Measurements from ENCODE around the gene MBD2.

GRCh38 chr18:54159906-54160305 lies 64.6 kb downstream of the MBD2 start:
- TF ChIP-seq CTCF (IDR thresholded peaks at IDR 0.05; ENCODE audit: low read depth, low read length, missing input control): no peak
- no peak for TF ChIP-seq REST (IDR thresholded peaks at IDR 0.05)
- no peak for TF ChIP-seq SP1 (IDR thresholded peaks at IDR 0.05)
- TF ChIP-seq GABPA (IDR thresholded peaks at IDR 0.05 in 1 of 2, conservative IDR thresholded peaks at IDR 0.05 in 1 of 2): no peak

Measured in liver (tissue), 3 donors.